NCI-H2171 (cell line): ENCODE results near the gene PRRG3.

Source experiments
- DNase-seq: peaks from one replicate; lab custom pipeline; 2025; lab: John Stamatoyannopoulos, UW

Gene PRRG3

DNA sequence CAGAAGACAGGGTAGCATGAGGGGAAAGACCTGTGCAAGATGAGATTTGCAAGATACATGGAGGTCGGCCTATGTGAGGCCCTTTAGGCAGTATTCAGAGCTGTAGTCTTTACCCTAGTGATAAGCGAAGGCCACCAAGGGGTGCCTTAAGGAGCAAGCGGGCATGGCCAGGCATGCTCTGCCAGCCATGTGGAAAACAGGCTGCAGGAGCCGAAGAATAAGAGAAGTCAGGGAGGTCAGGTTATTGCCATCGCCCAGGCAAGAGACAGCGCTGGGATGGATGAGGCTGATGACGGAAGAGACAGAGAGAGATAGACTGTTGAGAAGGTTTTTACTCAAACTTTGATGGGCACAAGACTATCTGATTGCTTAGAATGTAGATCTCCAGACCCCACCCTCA, 13.6 kb downstream of the PRRG3 start:
- no peak for DNase-seq

DNA sequence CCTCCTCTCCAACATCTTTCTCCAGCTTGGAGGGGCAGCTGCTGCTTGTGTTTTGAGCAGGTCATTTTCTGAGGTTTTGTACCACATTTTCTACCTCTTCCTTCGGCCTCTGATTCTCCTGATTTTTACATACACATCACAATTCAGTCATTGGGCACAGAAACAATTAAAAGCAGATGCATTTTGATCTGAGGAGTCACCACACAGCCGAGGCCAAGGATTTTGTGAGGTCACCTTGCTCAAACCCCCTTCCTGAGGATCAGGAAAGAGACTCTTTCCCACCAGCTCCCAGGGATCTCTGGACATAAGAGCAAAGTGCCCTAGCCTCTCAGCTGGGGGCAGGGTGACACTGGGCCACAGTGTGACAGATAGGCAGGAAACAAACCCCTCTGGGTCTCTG, 15.2 kb downstream of the PRRG3 start:
- DNase-seq = no peak

DNA sequence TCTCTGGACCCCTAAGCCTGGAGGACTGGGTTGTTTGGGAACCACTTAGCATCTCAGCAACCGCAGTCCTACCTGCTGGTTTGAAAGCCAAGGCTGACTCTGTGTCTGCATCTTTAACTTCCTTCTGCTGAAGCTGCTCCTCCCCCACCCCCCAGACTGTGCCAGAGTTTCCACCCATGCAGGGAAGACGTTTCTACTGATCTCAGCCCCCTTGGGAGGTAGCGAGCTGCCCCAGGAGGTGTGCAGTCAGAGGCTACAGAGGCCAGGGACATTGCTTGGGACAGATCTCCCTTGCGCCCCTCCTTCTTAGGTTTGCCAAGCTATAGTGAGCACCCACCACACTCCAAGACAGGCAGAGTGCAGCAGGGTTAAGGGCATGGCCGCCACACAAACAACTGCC, 15.9 kb downstream of the PRRG3 start:
- DNase-seq = no peak

DNA sequence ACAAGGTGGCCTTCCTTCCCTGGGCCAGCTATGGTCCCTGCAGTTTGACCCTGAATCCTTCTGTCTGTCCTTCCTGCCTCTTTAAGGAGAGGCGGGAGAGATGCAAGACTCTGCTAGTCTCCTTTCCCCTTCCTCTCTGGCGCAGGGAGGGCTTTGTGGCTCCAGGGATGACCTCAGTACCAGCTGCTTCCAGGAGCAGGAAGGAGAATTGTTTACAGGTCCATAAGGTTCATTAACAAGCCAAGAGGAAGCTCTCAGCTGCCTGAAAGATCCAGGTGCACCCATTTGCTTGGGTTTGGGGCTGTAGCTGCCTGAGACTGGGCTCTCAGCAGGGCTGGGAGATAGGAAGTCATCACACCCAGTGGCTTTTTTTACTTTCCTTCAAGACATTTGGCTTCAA, 16.5 kb downstream of the PRRG3 start:
- DNase-seq = no peak

DNA sequence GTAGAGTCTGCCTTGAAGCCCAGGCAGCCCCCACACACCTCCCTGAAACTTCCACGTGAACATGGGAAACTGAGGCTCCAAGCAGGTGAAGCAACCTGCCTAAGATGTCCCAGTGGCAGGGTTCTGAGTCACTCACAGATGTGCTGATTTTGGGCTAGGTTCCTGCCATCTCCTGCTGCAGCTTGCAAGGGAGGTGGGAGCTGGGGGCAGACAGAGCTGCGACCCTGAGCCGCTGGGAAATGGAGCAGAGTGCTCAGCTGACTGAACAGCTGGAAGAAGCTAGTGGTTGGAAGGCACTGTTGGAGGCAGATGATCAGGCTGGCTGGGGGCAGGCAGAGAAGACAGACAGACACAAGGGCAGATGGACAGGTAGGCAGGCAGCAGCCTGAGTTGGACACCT, 17.0 kb downstream of the PRRG3 start:
- DNase-seq = no peak

DNA sequence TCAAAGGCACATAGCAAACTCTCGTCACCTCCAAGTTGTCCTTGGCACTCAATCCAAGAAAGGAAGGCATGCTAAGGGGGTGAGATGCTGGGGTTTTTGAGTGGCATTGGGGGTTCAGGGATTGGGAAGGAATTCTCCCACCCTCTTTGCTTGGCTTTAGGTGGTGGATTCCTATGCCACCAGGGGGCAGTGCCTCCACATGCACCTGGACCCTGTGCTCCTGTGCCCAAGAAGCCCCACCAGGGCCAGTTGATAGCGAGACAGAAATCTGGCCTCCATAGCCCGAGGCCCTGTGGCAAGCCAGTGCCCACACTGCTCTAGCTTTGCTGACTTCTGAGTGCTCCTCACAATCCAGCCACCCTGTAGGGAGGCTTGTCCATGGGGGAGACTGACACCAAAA, 18.6 kb downstream of the PRRG3 start:
- DNase-seq = no peak

DNA sequence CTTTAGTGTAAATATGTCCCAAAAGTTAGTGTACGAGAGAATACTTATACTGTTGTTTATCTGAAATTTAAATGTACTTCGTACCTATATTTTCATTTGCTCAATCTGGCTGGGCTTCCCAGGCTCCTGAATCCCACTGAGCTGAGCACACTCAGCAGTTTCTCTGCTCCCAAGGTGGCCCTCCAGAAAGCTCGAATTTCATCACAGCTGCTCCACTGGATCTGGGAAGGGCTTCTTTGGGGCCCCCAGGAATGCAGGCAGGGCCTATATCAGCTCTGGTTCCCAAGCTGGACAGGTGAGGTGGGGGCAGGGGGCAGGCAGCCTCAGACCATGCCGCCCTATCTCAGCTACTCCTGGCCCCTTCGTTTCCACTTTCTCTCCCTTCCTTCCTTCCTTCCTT, 19.1 kb downstream of the PRRG3 start:
- DNase-seq = no peak

DNA sequence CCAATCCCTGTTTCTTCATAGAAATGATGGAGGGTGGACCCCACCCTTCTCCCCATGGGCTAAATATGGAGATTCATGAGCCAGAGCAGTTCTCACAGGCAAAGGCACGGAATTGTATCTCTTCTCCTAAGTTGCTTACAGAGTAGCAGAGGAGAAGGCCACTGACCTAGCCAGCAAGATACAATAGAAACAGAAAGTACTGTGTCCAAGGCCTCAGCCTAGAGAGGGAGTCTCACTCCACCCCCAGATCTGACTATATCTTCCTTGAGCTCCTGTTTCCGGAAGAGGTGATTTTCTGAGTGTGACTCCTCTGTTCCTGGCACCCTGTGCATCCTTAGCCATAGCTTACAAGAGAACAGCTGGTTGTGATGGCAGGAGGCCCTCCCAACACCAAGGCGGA, 20.5 kb downstream of the PRRG3 start, which contains the start of gene FATE1:
TSS of gene FATE1 (plus strand) at position 284 of the 400 bp plus-strand sequence. CDS start at position 369, 85 bp downstream.
- no peak for DNase-seq

DNA sequence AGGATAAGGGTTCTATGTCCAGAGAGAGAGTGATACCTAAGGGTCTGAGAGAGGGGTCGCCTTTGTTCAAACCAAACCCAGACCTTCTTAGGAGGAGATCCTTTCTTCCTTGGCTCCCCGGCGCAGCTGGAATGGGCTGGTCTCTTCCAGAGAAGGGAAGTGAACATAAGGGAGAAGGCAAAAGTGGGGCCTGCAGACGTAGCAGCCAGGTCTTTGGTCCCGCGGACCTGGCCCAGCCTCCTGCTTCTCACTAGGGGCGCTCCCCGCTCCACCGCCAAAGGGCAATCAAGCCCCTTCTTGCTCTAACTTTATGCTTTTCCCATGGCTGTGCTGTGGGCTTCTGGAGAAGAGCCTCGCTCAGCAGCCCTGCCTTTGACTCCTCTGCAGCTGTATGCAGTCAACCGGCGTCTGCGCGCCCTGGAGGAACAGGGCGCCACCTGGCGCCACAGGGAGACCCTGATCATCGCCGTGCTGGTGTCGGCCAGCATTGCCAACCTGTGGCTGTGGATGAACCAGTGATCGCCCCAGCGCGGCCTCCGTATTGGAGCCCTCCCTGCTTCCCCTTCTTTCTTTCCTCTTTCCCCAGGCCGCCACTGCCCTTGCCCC, 27.1 kb downstream of the PRRG3 start:
- DNase-seq = no peak

DNA sequence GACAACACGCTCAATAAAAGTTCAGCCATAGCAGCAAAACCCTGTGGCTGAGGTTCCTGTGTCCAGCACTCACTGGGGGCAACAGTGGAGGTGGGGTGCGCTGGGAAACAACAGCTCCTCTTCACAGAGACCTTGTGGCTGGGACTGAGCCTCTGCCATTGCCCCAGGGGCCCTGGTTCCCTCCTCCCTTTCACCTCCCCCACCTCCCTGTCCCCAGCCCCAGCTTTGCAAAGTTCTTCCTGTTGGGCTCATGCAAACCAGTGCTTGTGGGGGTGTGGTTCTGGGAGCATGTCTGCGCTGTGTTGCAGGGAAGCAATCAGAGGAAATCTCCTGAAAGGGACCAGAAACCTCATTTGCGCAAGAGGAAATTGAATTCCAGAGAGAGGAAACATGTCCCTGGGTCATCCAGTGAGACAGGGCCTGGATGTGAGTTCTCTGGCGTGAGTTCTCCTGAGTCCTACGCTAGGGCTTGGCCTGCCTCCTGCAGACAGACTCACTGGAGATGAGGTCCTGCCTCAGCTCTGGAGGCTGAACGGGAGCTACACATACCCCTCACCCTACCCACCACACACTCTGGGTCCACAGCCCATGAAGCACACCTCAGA, 28.0 kb downstream of the PRRG3 start:
- DNase-seq = no peak

DNA sequence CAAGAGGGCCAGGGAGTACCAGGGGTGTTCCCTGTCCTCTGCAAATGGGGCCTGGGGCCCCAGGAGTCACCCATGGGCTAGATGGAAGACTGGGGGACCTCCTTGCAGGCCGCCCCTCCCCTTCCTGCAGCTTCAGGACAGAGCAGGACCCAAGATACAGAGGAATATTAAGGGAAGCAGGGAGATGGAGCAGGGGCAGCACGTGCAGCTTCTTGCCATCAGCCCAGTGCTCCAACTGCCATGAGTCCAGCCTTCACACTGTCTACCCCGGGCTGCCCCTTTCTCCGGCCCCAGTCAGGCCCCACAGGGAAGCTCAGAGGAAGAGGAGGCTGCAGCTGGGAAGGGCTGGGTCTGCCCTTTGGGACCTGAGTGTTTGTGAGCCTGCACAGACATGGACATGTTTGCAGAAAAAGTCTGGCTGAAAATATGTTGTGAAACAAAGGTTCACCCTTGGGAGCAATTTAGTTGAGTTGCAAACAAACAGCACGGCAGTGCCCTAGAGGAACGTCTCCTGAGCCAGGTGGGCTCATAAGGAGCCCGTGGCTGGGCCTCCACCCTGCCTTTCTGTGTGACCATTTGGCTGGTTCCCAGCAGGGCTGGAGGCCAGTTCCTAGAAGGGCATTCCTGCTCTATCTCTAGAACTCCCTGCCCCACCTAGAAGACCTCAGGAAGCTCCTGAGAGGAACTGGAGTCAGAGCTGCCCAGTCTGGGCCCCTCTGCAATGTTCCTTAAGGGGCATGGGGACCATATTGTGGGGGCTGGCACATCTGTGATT, 29.5 kb downstream of the PRRG3 start:
- peak; percentile 8 for DNase-seq

DNA sequence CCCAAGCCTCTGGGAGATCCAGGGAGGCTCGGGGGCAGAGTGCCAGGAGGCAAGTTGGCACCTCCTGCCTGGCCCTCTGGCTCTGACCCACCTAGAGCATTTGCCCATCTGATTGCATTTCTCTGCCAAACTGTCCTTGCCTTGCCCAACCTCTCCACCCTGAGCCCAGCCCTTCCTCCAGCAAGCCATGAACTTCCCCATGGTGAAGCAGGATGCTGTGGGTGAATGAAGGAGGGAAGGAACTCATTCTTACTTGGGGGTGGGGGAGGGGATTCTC, 30.0 kb downstream of the PRRG3 start:
- no peak for DNase-seq

DNA sequence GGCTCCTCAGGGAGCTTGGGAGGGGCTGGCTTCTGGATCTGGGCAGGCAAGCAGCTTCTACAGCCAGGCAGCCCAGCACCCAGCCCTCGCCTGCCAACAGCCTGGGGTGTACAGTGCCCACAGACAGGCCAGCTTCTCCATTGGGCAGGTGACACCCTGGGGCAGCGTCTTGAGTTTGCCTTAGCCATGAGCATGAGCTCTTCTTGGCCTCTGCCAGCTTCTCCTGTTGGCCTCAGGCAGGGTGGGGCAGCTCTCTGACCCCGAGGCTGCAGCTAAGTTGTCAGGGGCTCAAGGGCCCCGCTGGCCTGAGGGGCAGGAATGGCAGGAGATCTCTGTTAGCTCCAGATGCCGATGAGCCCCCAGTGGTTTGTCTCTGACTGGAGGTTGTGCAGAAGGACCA, 31.5 kb downstream of the PRRG3 start:
- no peak for DNase-seq

DNA sequence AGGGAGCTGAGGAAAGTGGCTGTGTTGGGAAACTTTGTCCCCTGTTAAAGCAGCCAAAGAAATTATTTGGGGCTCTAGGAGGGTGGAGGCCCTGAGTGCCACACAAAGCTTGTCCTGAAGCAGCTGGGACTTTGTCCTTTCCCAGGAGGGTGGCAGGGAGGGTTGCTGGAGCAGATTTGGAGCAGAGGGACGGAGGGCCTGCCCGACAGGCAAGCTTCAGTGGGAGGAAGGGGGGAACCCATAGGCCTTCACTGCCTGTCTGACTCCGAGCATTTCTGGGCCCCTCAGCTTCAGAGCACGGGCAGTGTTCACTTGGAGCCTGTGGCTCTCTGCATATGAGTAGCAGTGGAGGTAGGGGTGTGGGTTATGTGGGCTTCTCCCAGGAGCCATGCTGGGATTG, 32.1 kb downstream of the PRRG3 start:
- no peak for DNase-seq

DNA sequence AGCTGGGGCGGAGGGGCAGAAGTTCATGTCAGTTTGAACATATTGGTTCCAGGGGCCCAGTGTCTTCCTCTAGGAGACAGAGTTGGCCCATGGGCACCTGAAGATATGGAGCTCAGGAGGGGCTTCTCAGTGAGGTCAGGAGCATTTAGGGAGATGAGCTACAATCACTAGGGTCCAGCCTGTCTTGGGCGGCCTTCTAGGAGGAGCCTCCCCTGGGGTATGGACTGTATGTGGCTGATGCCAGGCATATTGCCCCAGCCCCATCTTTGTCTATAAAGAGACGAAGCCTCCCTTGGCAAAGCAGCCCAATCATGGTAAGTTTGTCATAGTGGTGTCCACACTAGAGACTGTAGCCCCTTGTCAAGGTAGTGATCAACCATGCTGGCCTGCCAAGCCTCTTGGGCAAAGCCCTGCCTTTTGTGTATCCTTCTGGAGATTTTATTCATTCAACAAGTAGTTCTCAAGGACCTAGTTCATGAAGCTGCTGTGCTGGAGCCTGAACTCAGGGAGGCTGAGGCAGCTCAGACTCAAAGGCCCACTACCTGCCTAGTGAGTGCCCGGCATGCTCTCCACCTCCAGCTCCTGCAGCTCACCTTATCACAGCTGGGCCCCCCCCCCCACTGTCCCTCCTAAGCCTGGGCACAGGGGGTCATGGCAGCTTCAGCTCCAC, 33.9 kb downstream of the PRRG3 start:
- DNase-seq = no peak

DNA sequence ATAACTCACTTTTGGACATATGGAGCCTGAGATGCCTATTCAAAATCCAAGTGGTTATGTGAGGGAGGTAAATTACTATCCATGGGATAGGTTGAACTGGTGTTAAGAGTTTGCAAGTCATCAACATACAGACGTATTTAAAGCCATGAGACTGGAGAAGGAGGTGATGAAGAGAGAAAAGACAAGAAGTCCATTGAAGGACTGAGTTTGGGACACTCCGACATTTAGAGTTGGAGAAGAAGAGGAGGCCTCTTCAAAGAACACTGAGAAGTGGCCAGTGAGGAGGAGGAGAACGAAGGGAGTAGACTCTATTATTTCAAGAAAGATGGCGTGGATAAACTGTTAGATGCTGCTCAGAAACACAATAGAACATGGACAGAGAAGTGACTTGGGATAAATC, 39.2 kb downstream of the PRRG3 start, which contains the start of gene CNGA2:
TSS of gene CNGA2 (plus strand) at position 301 of the 400 bp plus-strand sequence. CDS start 3,738 bp downstream, outside the sequence.
- no peak for DNase-seq

DNA sequence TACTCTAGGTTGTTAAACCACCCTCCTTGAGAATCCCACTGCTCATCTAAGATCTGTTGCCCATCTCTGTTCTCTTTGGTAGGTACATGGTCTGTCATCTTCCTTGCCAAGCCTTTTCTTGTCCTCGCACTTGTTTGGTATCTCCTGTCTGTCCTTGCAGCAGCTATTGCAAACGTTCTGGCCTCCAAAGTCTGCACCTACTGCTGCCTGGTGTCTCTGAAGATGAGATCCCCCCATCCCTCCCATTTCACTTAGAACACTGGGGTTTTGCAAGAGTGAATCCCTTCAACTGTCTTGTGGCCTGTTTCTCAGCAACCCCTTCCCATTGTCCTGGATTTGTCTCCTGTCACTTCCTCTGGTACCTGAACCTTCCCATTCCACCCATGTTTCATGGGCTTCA, 40.0 kb downstream of the PRRG3 start:
- no peak for DNase-seq

DNA sequence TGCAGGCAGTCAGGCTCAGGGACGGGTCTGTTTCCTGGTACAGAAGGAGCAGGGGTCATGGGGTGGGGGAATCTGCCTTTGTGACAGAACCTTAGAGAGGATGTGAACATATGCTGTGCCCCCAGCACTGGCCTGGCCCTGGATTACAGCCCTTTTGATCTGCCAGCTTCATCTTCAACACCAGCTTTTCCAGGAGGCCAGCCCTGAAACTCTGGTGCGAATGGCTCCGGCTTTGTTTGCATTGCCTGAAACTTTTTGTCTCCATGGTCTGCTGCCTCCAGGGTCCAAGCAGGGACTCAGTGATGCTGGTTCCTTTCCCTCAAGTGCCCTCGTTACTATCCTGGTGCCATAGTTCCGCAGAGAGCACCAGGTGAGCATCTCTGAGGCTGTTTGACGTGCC, 41.4 kb downstream of the PRRG3 start:
- no peak for DNase-seq

DNA sequence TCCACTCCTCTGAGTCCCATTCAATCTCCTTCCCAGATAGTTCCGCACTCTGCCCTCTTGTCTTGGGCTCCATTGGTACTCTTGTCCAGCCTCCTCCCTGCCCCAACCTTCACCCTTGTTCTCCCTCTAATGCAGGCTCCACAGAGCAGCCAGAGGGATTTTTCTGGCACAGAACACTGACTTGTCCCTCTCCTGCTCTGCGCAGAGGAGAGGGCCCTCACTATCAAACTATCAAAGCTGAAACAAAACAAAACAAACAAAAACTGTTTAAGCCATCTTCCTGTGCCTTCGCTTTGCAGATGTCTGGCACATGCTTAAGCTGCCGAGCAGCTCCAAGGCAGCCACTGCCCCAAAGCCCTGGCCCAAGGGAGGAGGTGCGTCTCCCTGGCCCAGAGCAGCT, 42.2 kb downstream of the PRRG3 start:
- no peak for DNase-seq

DNA sequence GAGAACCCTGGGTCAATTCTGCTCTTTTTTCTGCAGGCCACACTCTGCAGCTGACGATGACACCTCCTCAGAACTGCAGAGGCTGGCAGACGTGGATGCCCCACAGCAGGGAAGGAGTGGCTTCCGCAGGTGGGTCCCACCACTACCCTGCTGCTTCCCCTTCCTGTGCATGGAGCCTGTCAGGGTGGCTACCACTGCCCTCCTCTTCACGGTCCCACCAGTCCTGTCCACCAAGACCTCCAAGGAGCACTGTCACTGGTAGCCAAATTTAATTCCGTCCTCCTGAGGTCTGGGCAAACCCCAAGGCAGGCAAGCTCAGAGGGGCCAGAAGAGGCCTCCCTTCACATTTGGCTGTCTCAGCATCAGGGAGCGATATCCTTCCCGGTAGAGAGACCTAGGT, 43.5 kb downstream of the PRRG3 start:
- no peak for DNase-seq

DNA sequence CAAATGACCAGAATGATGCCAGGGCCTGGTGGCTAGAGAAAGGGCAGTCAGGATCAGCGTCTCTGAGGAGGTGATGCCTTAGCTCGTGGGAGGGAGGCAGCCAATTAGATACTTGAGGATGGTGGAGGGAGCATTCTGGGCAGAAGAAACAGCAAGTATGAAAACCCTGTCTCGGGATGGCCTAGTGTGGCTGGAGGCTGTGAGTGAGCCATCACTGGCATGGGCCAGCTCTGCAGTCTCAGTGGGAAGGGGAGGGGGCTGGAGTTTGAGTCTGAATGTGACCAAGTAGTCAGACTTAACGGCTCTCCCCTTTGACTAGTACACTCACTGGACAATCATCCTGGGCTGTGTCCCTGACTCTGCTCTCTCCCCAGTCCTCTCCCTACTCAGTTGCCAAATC, 46.3 kb downstream of the PRRG3 start:
- DNase-seq = no peak

DNA sequence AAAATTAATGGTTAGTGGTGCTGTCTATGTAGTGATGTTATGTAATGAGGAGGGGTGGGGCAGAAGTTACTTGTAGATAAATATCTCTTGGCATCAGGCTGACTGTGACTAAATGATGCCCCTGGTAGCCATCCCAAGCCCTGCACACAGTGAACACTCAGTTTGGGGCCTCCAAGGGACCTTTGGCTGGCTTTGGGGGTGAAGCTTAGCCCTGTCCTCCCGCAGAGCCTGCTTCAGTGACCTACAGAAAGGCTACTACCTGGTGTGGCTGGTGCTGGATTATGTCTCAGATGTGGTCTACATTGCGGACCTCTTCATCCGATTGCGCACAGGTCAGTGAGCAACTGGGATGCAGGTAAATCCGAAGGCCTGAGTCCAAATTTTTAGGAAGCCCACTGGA, 47.1 kb downstream of the PRRG3 start:
- DNase-seq = no peak
